HG02981 (cell line): ENCODE data around the gene ETS1.

Experiments used
- ATAC-seq: cut with Tn5 transposase; IDR thresholded peaks from one replicate; pipeline ENCODE4 v1.9.1; 2021; ENCODE audit warnings: mild to moderate bottlenecking, moderate library complexity; ENCODE audit not compliant: unreplicated experiment

The ETS1 gene

DNA sequence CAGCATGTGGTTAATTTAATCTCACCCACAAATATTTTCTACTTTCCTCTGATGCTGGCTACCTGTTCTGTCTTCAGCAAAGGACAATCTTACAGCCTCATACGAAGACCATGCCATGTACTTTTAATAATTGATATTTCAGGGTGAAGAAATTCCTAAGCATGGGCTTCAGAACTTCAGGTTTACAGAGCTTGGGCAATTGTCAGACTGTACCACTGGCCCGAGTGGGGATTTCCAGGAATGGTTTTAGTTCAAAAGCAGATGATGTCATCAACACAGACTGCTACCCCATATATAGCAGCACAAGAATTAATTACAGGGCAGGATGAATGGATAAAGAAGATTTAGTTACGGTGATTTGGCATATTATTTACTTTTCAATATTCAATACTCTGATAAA lies 171.8 kb downstream of the ETS1 start:
- ATAC-seq = no peak

DNA sequence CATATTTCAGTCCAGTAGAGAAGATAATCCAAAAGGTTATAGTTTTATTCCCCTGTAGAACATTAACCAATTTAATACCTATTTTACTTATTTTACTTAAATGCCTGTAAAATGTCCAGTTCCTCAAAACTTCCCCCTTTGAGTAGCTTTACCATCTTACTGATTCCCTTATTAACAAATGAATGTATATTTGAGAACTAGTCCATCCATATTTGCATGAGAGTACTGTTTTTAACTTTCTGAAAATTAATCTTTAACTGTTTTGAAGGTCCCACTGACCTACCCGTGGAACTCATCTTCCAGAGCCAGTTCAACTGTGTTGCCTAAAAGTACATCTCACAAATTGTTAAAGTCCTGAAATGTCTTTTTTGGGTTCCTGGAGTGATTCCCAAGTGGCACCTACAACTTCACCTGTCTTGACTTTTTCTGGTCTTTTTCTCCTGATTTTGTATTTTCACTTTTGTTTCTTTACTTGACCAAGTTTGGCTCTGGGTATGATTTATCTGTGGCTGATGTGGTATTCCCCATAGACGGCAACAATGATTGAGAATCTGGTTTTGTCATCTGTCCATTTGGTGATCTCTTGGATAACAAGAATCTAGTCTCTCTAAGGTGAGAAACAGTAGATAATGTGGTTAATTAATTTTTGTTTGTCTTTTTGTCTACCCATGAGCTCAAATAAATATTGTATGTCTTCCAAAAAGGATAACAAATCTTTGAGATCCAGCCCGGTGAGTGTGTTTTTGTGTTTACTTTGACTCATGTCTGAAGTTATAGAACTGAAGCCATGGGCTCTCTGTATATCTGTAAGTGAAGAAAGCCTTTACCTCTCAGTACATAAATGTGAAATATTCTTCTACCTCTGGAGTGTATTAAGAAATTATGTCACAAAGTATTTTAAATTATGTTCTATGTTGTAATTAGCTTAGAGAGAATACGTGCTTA lies 174.2 kb downstream of the ETS1 start:
- peak; percentile 83 for ATAC-seq

DNA sequence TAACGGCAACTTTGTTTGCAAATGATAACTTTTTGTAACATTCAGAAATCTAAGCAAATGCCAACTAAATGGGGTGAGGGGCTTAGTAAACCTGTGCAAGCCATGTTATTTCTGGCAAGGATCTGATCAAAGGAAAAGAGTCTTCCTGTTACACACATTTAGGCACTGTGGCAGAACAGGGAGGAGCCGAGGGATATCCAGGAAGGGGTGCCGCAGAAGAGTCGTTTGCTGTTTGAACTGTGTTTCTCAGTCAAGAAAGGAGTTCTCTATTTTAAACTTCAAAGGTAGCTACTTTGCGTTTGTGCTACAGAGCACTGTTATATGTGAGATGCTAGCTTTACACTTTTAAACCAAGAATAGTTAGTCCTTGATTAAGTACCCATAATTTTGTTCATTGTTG lies 175.5 kb downstream of the ETS1 start:
- no peak for ATAC-seq

DNA sequence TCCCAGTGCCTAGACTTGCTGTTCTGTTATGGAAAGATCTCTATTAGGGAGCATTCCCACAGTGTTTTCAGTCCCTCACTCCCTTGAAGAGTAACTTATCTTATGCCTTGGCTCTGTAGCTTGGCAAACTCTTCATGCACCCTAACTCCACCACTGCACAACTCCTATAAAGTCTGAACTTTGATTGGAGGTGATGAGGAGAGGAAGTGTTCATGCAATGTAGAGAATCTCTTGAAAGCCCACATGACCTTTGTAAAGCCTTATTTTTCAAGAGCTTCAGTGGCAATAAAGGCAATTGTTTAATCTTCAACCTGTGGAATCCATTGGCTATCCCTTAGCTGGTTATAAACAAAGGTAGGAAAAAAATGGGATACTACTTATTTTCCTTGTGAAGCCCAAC lies 176.2 kb downstream of the ETS1 start:
- no peak for ATAC-seq

DNA sequence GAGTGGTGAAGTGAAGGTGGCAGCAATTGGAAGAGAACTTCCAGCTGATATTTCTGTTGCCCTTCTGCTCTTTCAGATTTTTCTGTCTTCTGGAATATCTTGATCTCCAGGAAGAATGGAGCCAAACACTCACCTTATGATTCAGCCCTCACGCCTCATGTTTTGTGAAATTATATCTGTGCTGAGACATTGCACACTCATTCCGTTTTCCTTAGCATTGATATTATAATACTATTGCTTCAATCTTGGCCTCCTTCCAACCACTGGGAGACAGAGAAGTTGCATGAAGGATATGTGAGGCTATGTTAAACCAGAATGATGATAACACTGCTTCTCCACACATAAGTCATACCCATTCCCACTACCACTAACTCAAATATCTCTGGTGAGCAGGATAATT lies 177.9 kb downstream of the ETS1 start:
- no peak for ATAC-seq
